HG03432 (cell line): ENCODE measurements around the gene TXN.
A peak's percentile ranks its signal among the peaks of the same experiment; 100 is the strongest.
"Not testable (repeated sequence)": the region's sequence is repeated elsewhere in the genome, so short reads cannot be mapped to it uniquely, and the experiment has no call there.

Experiments
- ATAC-seq: cut with Tn5 transposase; IDR thresholded peaks from one replicate; pipeline ENCODE4 v1.9.1; 2021; ENCODE audit warnings: mild to moderate bottlenecking, moderate library complexity; ENCODE audit not compliant: unreplicated experiment

TXN gene

GRCh38 chr9:110257956-110258355 lies 1.6 kb upstream of the TXN start:
- ATAC-seq, result no peak

GRCh38 chr9:110257097-110257841 lies 962 bp upstream of the TXN start:
- ATAC-seq, result peak; percentile 5

- peak; percentile 27 for ATAC-seq
These were observed 586 bp downstream of the TXN start for GRCh38 chr9:110255463-110256379.

- ATAC-seq, result no peak
These were observed 1.3 kb downstream of the TXN start for GRCh38 chr9:110255034-110255462.

- no peak for ATAC-seq
These were observed 1.8 kb downstream of the TXN start for GRCh38 chr9:110254500-110254899.

- ATAC-seq, result no peak
These were observed 3.7 kb downstream of the TXN start for GRCh38 chr9:110252509-110253139.

GRCh38 chr9:110251770-110252169 lies 4.5 kb downstream of the TXN start:
- ATAC-seq, result not testable (repeated sequence)

- no peak for ATAC-seq
These were observed 5.1 kb downstream of the TXN start for GRCh38 chr9:110251212-110251611.

- ATAC-seq, result no peak
These were observed 6.7 kb downstream of the TXN start for GRCh38 chr9:110249603-110250002.

GRCh38 chr9:110248361-110248760 lies 7.9 kb downstream of the TXN start:
- ATAC-seq, result no peak

GRCh38 chr9:110246214-110246613 lies 10.1 kb downstream of the TXN start:
- ATAC-seq, result no peak

- no peak for ATAC-seq
These were observed 11.7 kb downstream of the TXN start for GRCh38 chr9:110244616-110245015.

GRCh38 chr9:110241858-110242321 lies 14.4 kb downstream of the TXN start:
- no peak for ATAC-seq

GRCh38 chr9:110241260-110241857 lies 14.9 kb downstream of the TXN start:
- no peak for ATAC-seq

- ATAC-seq, result no peak
These were observed 16.1 kb downstream of the TXN start for GRCh38 chr9:110240198-110240597.

- no peak for ATAC-seq
These were observed 28.0 kb downstream of the TXN start for GRCh38 chr9:110228321-110228720.

- no peak for ATAC-seq
These were observed 31.7 kb downstream of the TXN start for GRCh38 chr9:110224583-110224982.

- no peak for ATAC-seq
These were observed 35.5 kb downstream of the TXN start for GRCh38 chr9:110220809-110221208.

GRCh38 chr9:110217656-110218099 lies 38.6 kb downstream of the TXN start:
- no peak for ATAC-seq

GRCh38 chr9:110214586-110215355 lies 41.5 kb downstream of the TXN start:
- no peak for ATAC-seq
